Mucosa of rectum (tissue), 2 donors: ENCODE results near the gene CXCR6.

Experiments
- H3K27ac ChIP-seq, 2 donors: one replicate each; pipeline ENCODE4 v1.7.0; 2013; ENCODE audit warnings: inconsistent platforms in 2 of 2, low read depth in 2 of 2, low read length in 2 of 2
- H3K27me3 ChIP-seq, 2 donors: one replicate each; pipeline ENCODE4 v1.7.0; 2013; ENCODE audit warnings: low read length in 2 of 2; ENCODE audit not compliant: control insufficient read depth in 2 of 2, insufficient read depth in 2 of 2
- H3K36me3 ChIP-seq, 2 donors: one replicate each; pipeline ENCODE4 v1.7.0; 2013; ENCODE audit warnings: low read length in 2 of 2; ENCODE audit not compliant: control insufficient read depth in 2 of 2, insufficient read depth in 2 of 2
- H3K4me1 ChIP-seq, 2 donors: one replicate each; pipeline ENCODE4 v1.7.0; 2013; ENCODE audit warnings: low read length in 2 of 2, mild to moderate bottlenecking in 1 of 2; ENCODE audit not compliant: control insufficient read depth in 2 of 2, insufficient read depth in 2 of 2
- H3K4me3 ChIP-seq, 2 donors: one replicate each; pipeline ENCODE4 v1.7.0; 2013; ENCODE audit warnings: low read length in 2 of 2
- H3K9ac ChIP-seq, 2 donors: one replicate each; pipeline ENCODE4 v1.7.0; 2013; ENCODE audit warnings: low read length in 2 of 2, low read depth in 1 of 2, mild to moderate bottlenecking in 1 of 2
- H3K9me3 ChIP-seq, 2 donors: one replicate each; pipeline ENCODE4 v1.7.0; 2013; ENCODE audit warnings: low read length in 2 of 2; ENCODE audit not compliant: control insufficient read depth in 2 of 2
- donor health status: healthy.
- donor health status: Normal muscosa, but diverticular disease.

The CXCR6 gene

GRCh38 chr3:45966371-45966791, 23.1 kb downstream of the CXCR6 start:
- H3K27me3 ChIP-seq: no peaks in the 10 kb centered on the region
- H3K4me1 ChIP-seq: peaks cover 0 to 4% of the 10 kb centered on the region in 2 donors
- H3K4me3 ChIP-seq: no peak overlapping the region
- no peaks in the 10 kb centered on the region for H3K9me3 ChIP-seq
- H3K9ac ChIP-seq: no peak overlapping the region
- peaks cover 73 to 82% of the 10 kb centered on the region in 2 donors for H3K36me3 ChIP-seq
- no peak overlapping the region for H3K27ac ChIP-seq

GRCh38 chr3:45966950-45967640, 23.8 kb downstream of the CXCR6 start:
- H3K4me1 ChIP-seq: peaks cover 0 to 4% of the 10 kb centered on the region in 2 donors
- no peaks in the 10 kb centered on the region for H3K9me3 ChIP-seq
- H3K27me3 ChIP-seq: no peaks in the 10 kb centered on the region
- no peak overlapping the region for H3K4me3 ChIP-seq
- peaks cover 67 to 77% of the 10 kb centered on the region in 2 donors for H3K36me3 ChIP-seq
- H3K27ac ChIP-seq: no peak overlapping the region
- H3K9ac ChIP-seq: no peak overlapping the region

- Histone ChIP-seq H3K4me3 (no peak overlapping the region), H3K36me3 (peaks cover 66 to 75% of the 10 kb centered on the region in 2 donors), H3K27me3 (no peaks in the 10 kb centered on the region), H3K4me1 (peaks cover 0 to 4% of the 10 kb centered on the region in 2 donors), H3K27ac (no peak overlapping the region), H3K9ac (no peak overlapping the region), H3K9me3 (no peaks in the 10 kb centered on the region)
Observed at GRCh38 chr3:45967724-45968123, 24.5 kb downstream of the CXCR6 start.

GRCh38 chr3:45968149-45968548, 24.9 kb downstream of the CXCR6 start:
- peaks cover 0 to 4% of the 10 kb centered on the region in 2 donors for H3K4me1 ChIP-seq

GRCh38 chr3:45968706-45969105, 25.4 kb downstream of the CXCR6 start:
- Histone ChIP-seq H3K4me3 (no peak overlapping the region), H3K9ac (no peak overlapping the region), H3K36me3 (peaks cover 62 to 67% of the 10 kb centered on the region in 2 donors), H3K27ac (no peak overlapping the region), H3K4me1 (peaks cover 0 to 4% of the 10 kb centered on the region in 2 donors), H3K9me3 (no peaks in the 10 kb centered on the region), H3K27me3 (no peaks in the 10 kb centered on the region)

More at GRCh38 chr3:45968149-45968548, 24.9 kb downstream of the CXCR6 start:
- no peak overlapping the region for H3K27ac ChIP-seq
- H3K36me3 ChIP-seq: peaks cover 66 to 73% of the 10 kb centered on the region in 2 donors
- H3K9me3 ChIP-seq: no peaks in the 10 kb centered on the region
- H3K27me3 ChIP-seq: no peaks in the 10 kb centered on the region
- H3K4me3 ChIP-seq: no peak overlapping the region
- H3K9ac ChIP-seq: no peak overlapping the region

GRCh38 chr3:45969116-45969515, 25.9 kb downstream of the CXCR6 start:
- Histone ChIP-seq H3K36me3 (peaks cover 60 to 63% of the 10 kb centered on the region in 2 donors), H3K27me3 (no peaks in the 10 kb centered on the region), H3K9me3 (no peaks in the 10 kb centered on the region), H3K27ac (no peak overlapping the region), H3K4me3 (no peak overlapping the region), H3K9ac (no peak overlapping the region), H3K4me1 (peaks cover 0 to 4% of the 10 kb centered on the region in 2 donors)

GRCh38 chr3:45969953-45970352, 26.7 kb downstream of the CXCR6 start:
- no peak overlapping the region for H3K27ac ChIP-seq
- H3K36me3 ChIP-seq: peaks cover 59 to 60% of the 10 kb centered on the region in 2 donors
- no peak overlapping the region for H3K9ac ChIP-seq
- H3K9me3 ChIP-seq: no peaks in the 10 kb centered on the region
- H3K27me3 ChIP-seq: no peaks in the 10 kb centered on the region
- no peak overlapping the region for H3K4me3 ChIP-seq
- peaks cover 0 to 4% of the 10 kb centered on the region in 2 donors for H3K4me1 ChIP-seq

- Histone ChIP-seq H3K27me3 (no peaks in the 10 kb centered on the region), H3K9ac (no peak overlapping the region), H3K36me3 (peaks cover 41 to 48% of the 10 kb centered on the region in 2 donors), H3K27ac (no peak overlapping the region), H3K4me3 (no peak overlapping the region), H3K9me3 (no peaks in the 10 kb centered on the region), H3K4me1 (peaks cover 0 to 12% of the 10 kb centered on the region in 2 donors)
Observed at GRCh38 chr3:45972534-45973402, 29.5 kb downstream of the CXCR6 start.

GRCh38 chr3:45974686-45975085, 31.4 kb downstream of the CXCR6 start:
- H3K9me3 ChIP-seq: no peaks in the 10 kb centered on the region
- H3K9ac ChIP-seq: no peak overlapping the region
- H3K4me3 ChIP-seq: no peak overlapping the region
- no peak overlapping the region for H3K27ac ChIP-seq
- H3K36me3 ChIP-seq: peaks cover 29 to 40% of the 10 kb centered on the region in 2 donors
- peaks cover 9 to 23% of the 10 kb centered on the region in 2 donors for H3K4me1 ChIP-seq
- H3K27me3 ChIP-seq: no peaks in the 10 kb centered on the region

- Histone ChIP-seq H3K27ac (peak overlapping the region; percentile 5 to 42), H3K36me3 (peaks cover 22 to 34% of the 10 kb centered on the region in 2 donors), H3K4me3 (no peak overlapping the region), H3K4me1 (peaks cover 10 to 25% of the 10 kb centered on the region in 2 donors), H3K27me3 (no peaks in the 10 kb centered on the region), H3K9me3 (no peaks in the 10 kb centered on the region), H3K9ac (no peak overlapping the region)
Observed at GRCh38 chr3:45975686-45976085, 32.4 kb downstream of the CXCR6 start.
